HEK293 (cell line): ENCODE results near the gene CHST1.

Experiments
- CTCF ChIP-seq: fragments of 450-650 bp; formaldehyde crosslinking; IDR thresholded peaks from 2 replicates; pipeline ENCODE4 v1.5.1; 2016; ENCODE audit warnings: missing biosample characterization, missing genetic modification characterization
- ZBTB1 ChIP-seq: fragments of 450-650 bp; formaldehyde crosslinking; IDR thresholded peaks from 2 replicates; pipeline ENCODE4 v1.5.1; 2016; ENCODE audit warnings: missing biosample characterization, missing genetic modification characterization

GRCh38 chr11:45670386-45671135 lies 5.1 kb upstream of the CHST1 start:
- TF ChIP-seq ZBTB1 (no peak), CTCF (no peak)
